Testis (tissue), 2 donors: ENCODE results near the gene USP48.

ENCODE experiments used
- POLR2A ChIP-seq: fragments of 450-650 bp; IDR thresholded peaks from one replicate; pipeline ENCODE4 v1.6.1; 2017; ENCODE audit warnings: antibody characterized with exemption, mild to moderate bottlenecking, moderate library complexity
- TF ChIP-seq, protein P1 (sequence below), 3 experiments: fragments of 450-650 bp in 2 of 3; fragments of 200-600 bp in 1 of 3; sonication (generic) in 1 of 3; IDR thresholded peaks; one replicate each; pipeline ENCODE4 v1.5.1; 2016 to 2019; ENCODE audit warnings: antibody characterized with exemption in 3 of 3, mild to moderate bottlenecking in 2 of 3, moderate library complexity in 1 of 3

GRCh38 chr1:21827141-21827679 is 44.3 kb upstream of the USP48 start:
- TF ChIP-seq, protein P1, sequence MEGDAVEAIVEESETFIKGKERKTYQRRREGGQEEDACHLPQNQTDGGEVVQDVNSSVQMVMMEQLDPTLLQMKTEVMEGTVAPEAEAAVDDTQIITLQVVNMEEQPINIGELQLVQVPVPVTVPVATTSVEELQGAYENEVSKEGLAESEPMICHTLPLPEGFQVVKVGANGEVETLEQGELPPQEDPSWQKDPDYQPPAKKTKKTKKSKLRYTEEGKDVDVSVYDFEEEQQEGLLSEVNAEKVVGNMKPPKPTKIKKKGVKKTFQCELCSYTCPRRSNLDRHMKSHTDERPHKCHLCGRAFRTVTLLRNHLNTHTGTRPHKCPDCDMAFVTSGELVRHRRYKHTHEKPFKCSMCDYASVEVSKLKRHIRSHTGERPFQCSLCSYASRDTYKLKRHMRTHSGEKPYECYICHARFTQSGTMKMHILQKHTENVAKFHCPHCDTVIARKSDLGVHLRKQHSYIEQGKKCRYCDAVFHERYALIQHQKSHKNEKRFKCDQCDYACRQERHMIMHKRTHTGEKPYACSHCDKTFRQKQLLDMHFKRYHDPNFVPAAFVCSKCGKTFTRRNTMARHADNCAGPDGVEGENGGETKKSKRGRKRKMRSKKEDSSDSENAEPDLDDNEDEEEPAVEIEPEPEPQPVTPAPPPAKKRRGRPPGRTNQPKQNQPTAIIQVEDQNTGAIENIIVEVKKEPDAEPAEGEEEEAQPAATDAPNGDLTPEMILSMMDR (IDR thresholded peaks at IDR 0.05) = no peak
- TF ChIP-seq POLR2A = no peak
